IPS-NIHi7 (cell line): Measurements from ENCODE around the gene CNGA2.

Source experiments
- DNase-seq: peaks from one replicate; pipeline ENCODE4 v3.0.0; 2012; ENCODE audit warnings: mixed read lengths; ENCODE audit errors: extremely low spot score

The CNGA2 gene

GRCh38 chrX:151711787-151712186 is 22.8 kb upstream of the CNGA2 start:
- DNase-seq: peak; percentile 15

GRCh38 chrX:151712253-151712652 is 22.3 kb upstream of the CNGA2 start:
- DNase-seq: no peak

GRCh38 chrX:151713849-151714248 is 20.7 kb upstream of the CNGA2 start:
- peak; percentile 70 for DNase-seq

GRCh38 chrX:151714362-151714761 is 20.2 kb upstream of the CNGA2 start:
- no peak for DNase-seq

GRCh38 chrX:151715752-151716151 is 18.8 kb upstream of the CNGA2 start, which contains the start of gene FATE1:
Gene FATE1 (plus strand): TSS chrX:151716035. CDS start chrX:151716120, 85 bp downstream.
- no peak for DNase-seq

- DNase-seq: peak; percentile 71
Measured at GRCh38 chrX:151722241-151722846, 12.2 kb upstream of the CNGA2 start.

- no peak for DNase-seq
Measured at GRCh38 chrX:151723156-151723760, 11.3 kb upstream of the CNGA2 start.

- DNase-seq: no peak
Measured at GRCh38 chrX:151724563-151725337, 9.8 kb upstream of the CNGA2 start.

GRCh38 chrX:151725338-151725614 is 9.3 kb upstream of the CNGA2 start:
- no peak for DNase-seq

GRCh38 chrX:151726751-151727150 is 7.8 kb upstream of the CNGA2 start:
- DNase-seq: no peak

- no peak for DNase-seq
Measured at GRCh38 chrX:151727346-151727745, 7.2 kb upstream of the CNGA2 start.

- DNase-seq: no peak
Measured at GRCh38 chrX:151729056-151729725, 5.4 kb upstream of the CNGA2 start.

GRCh38 chrX:151735219-151735618 is 673 bp downstream of the CNGA2 start:
- no peak for DNase-seq

- DNase-seq: no peak
Measured at GRCh38 chrX:151736685-151737084, 2.1 kb downstream of the CNGA2 start.

GRCh38 chrX:151737494-151737893 is 2.9 kb downstream of the CNGA2 start:
- no peak for DNase-seq

GRCh38 chrX:151738751-151739150 is 4.2 kb downstream of the CNGA2 start:
- DNase-seq: no peak

GRCh38 chrX:151741606-151742005 is 7.1 kb downstream of the CNGA2 start:
- no peak for DNase-seq

GRCh38 chrX:151742311-151742710 is 7.8 kb downstream of the CNGA2 start:
- no peak for DNase-seq

GRCh38 chrX:151743651-151744470 is 9.3 kb downstream of the CNGA2 start:
- DNase-seq: no peak

GRCh38 chrX:151745651-151746050 is 11.1 kb downstream of the CNGA2 start:
- DNase-seq: no peak

- no peak for DNase-seq
Measured at GRCh38 chrX:151746502-151746901, 12.0 kb downstream of the CNGA2 start.

- DNase-seq: no peak
Measured at GRCh38 chrX:151750511-151750910, 16.0 kb downstream of the CNGA2 start.
